ENCODE measurements around the gene RPL38.

- TF ChIP-seq CTCF (IDR thresholded peaks at IDR 0.05; ENCODE audit: borderline replicate concordance, extremely low read depth, low read length, poor library complexity, severe bottlenecking) (no peak), EZH2 (IDR thresholded peaks at IDR 0.05; ENCODE audit: borderline replicate concordance, low read depth, low read length, severe bottlenecking) (no peak)
These were observed 18.9 kb downstream of the RPL38 start for GRCh38 chr17:74222399-74222798.
